OCI-LY1 (cell line): Measurements from ENCODE around the gene PLEKHG2.

Experiments used
- H2AFZ ChIP-seq: fragments of 200-600 bp; sonication (generic), shearing (Covaris generic); 2 replicates; pipeline ENCODE4 v1.6.0; 2014; ENCODE audit warnings: antibody characterized with exemption, mild to moderate bottlenecking, low read length
- H3F3A ChIP-seq: fragments of 200-600 bp; sonication (generic), shearing (Covaris generic); 2 replicates; pipeline ENCODE4 v1.6.0; 2014; ENCODE audit warnings: mild to moderate bottlenecking, antibody characterized with exemption, low read length, moderate library complexity; ENCODE audit not compliant: insufficient read depth
- H3K27ac ChIP-seq: fragments of 200-600 bp; sonication (generic); 2 replicates; pipeline ENCODE4 v1.5.1; 2014; ENCODE audit warnings: low read length, mixed run types, mild to moderate bottlenecking, low read depth; ENCODE audit not compliant: poor library complexity, severe bottlenecking
- H3K27me3 ChIP-seq: fragments of 200-600 bp; sonication (generic); 2 replicates; pipeline ENCODE4 v1.6.0; 2014; ENCODE audit warnings: antibody characterized with exemption, mild to moderate bottlenecking, low read length, moderate library complexity; ENCODE audit not compliant: insufficient read depth
- H3K36me3 ChIP-seq: fragments of 200-600 bp; sonication (generic); 2 replicates; pipeline ENCODE4 v1.6.1; 2014; ENCODE audit warnings: mild to moderate bottlenecking, antibody characterized with exemption, low read length, moderate library complexity, mixed read lengths; ENCODE audit not compliant: insufficient read depth
- H3K4me1 ChIP-seq: fragments of 200-600 bp; sonication (generic); 2 replicates; pipeline ENCODE4 v1.5.1; 2014; ENCODE audit warnings: mild to moderate bottlenecking, low read length, moderate library complexity; ENCODE audit not compliant: insufficient read depth, severe bottlenecking
- H3K4me2 ChIP-seq: fragments of 200-600 bp; sonication (generic), shearing (Covaris generic); 2 replicates; pipeline ENCODE4 v1.6.1; 2014; ENCODE audit warnings: low read length
- H3K4me3 ChIP-seq: fragments of 200-600 bp; sonication (generic); 2 replicates; pipeline ENCODE4 v1.5.1; 2014; ENCODE audit warnings: low read length, low read depth, mild to moderate bottlenecking, mixed read lengths; ENCODE audit not compliant: poor library complexity, severe bottlenecking
- H3K79me2 ChIP-seq: fragments of 200-600 bp; shearing (Covaris generic); 2 replicates; pipeline ENCODE4 v1.6.1; 2016; ENCODE audit warnings: mixed run types, low read length, mixed read lengths; ENCODE audit not compliant: insufficient read depth
- H3K9ac ChIP-seq: fragments of 200-600 bp; sonication (generic), shearing (Covaris generic); 2 replicates; pipeline ENCODE4 v1.6.1; 2014; ENCODE audit warnings: mild to moderate bottlenecking, low read length, mixed read lengths
- H3K9me2 ChIP-seq: fragments of 200-600 bp; sonication (generic), shearing (Covaris generic); 2 replicates; pipeline ENCODE4 v1.6.1; 2014; ENCODE audit warnings: low read depth, mild to moderate bottlenecking, low read length, mixed read lengths
- H3K9me3 ChIP-seq: fragments of 200-600 bp; shearing (Covaris generic); 2 replicates; pipeline ENCODE4 v1.6.1; 2014; ENCODE audit warnings: low read length, mixed read lengths
- H4K20me1 ChIP-seq: fragments of 200-600 bp; sonication (generic), shearing (Covaris generic); 2 replicates; pipeline ENCODE4 v1.6.0; 2016; ENCODE audit warnings: mild to moderate bottlenecking, low read length; ENCODE audit not compliant: insufficient read depth
- EZH2 ChIP-seq: fragments of 200-600 bp; sonication (generic), shearing (Covaris generic); IDR thresholded peaks from 2 replicates; pipeline ENCODE4 v1.8.0; 2017; ENCODE audit warnings: borderline replicate concordance, mixed run types, mild to moderate bottlenecking, antibody characterized with exemption, low read length, moderate library complexity, mixed read lengths
- TF ChIP-seq, protein P1 (sequence below): fragments of 200-600 bp; sonication (generic), shearing (Covaris generic); IDR thresholded peaks from 2 replicates; pipeline ENCODE4 v1.5.1; 2017; ENCODE audit warnings: mild to moderate bottlenecking, antibody characterized with exemption, low read length, moderate library complexity, mixed read lengths

PLEKHG2 gene

GRCh38 chr19:39405261-39405957 lies 7.1 kb upstream of the PLEKHG2 start:
- no peak for TF ChIP-seq EZH2
- TF ChIP-seq, protein P1, sequence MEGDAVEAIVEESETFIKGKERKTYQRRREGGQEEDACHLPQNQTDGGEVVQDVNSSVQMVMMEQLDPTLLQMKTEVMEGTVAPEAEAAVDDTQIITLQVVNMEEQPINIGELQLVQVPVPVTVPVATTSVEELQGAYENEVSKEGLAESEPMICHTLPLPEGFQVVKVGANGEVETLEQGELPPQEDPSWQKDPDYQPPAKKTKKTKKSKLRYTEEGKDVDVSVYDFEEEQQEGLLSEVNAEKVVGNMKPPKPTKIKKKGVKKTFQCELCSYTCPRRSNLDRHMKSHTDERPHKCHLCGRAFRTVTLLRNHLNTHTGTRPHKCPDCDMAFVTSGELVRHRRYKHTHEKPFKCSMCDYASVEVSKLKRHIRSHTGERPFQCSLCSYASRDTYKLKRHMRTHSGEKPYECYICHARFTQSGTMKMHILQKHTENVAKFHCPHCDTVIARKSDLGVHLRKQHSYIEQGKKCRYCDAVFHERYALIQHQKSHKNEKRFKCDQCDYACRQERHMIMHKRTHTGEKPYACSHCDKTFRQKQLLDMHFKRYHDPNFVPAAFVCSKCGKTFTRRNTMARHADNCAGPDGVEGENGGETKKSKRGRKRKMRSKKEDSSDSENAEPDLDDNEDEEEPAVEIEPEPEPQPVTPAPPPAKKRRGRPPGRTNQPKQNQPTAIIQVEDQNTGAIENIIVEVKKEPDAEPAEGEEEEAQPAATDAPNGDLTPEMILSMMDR, result no peak
- no peaks in the 10 kb centered on the region for H3K9me2 ChIP-seq
- H3K4me3 ChIP-seq, result no peak overlapping the region
- peaks cover 83% of the 10 kb centered on the region for H3K4me1 ChIP-seq
- peak overlapping the region; percentile 96 for H3K27ac ChIP-seq
- no peak overlapping the region for H3K9ac ChIP-seq
- H2AFZ ChIP-seq, result no peak overlapping the region
- H3K4me2 ChIP-seq, result peak overlapping the region; percentile 31
- H3K9me3 ChIP-seq, result no peaks in the 10 kb centered on the region
- H4K20me1 ChIP-seq, result no peaks in the 10 kb centered on the region
- H3K27me3 ChIP-seq, result no peaks in the 10 kb centered on the region
- H3F3A ChIP-seq, result peaks cover 15% of the 10 kb centered on the region
- H3K36me3 ChIP-seq, result peaks cover 10% of the 10 kb centered on the region
- H3K79me2 ChIP-seq, result peaks cover 6% of the 10 kb centered on the region

- Histone ChIP-seq H3F3A (peaks cover 18% of the 10 kb centered on the region), H3K79me2 (peaks cover 6% of the 10 kb centered on the region), H3K4me3 (peak overlapping the region; percentile 96), H3K9me3 (no peaks in the 10 kb centered on the region), H4K20me1 (no peaks in the 10 kb centered on the region), H3K9me2 (no peaks in the 10 kb centered on the region), H2AFZ (no peak overlapping the region), H3K27me3 (no peaks in the 10 kb centered on the region), H3K4me1 (peaks cover 83% of the 10 kb centered on the region), H3K27ac (peak overlapping the region; percentile 96), H3K36me3 (peaks cover 10% of the 10 kb centered on the region), H3K9ac (peak overlapping the region; percentile 64), H3K4me2 (peak overlapping the region; percentile 76)
- TF ChIP-seq, protein P1, result no peak
- no peak for TF ChIP-seq EZH2
Measured at GRCh38 chr19:39405958-39406655, 6.4 kb upstream of the PLEKHG2 start.

- peak within 1 kb of the TSS; percentile 96 for H3K27ac ChIP-seq
- no peak within 1 kb of the TSS for H2AFZ ChIP-seq
- peaks cover 83% of the 10 kb centered on the region for H3K4me1 ChIP-seq
- H3K36me3 ChIP-seq, result peaks cover 10% of the 10 kb centered on the region
- H3K27me3 ChIP-seq, result no peaks in the 10 kb centered on the region
- H3K9me2 ChIP-seq, result no peaks in the 10 kb centered on the region
- H3K79me2 ChIP-seq, result peaks cover 6% of the 10 kb centered on the region
- peak within 1 kb of the TSS; percentile 81 for H3K4me2 ChIP-seq
- no peaks in the 10 kb centered on the region for H4K20me1 ChIP-seq
- peak within 1 kb of the TSS; percentile 97 for H3K9ac ChIP-seq
- no peak for TF ChIP-seq EZH2
- TF ChIP-seq, protein P1, result 0 out of 2 replicates have a peak, but pooled peaks have one; percentile 9
- H3F3A ChIP-seq, result peaks cover 18% of the 10 kb centered on the region
- peak within 1 kb of the TSS; percentile 96 for H3K4me3 ChIP-seq
- H3K9me3 ChIP-seq, result no peaks in the 10 kb centered on the region
Measured at GRCh38 chr19:39406656-39407409, 5.6 kb upstream of the PLEKHG2 start, which contains the start of gene ZFP36. TSS of gene ZFP36 (plus strand) at chr19:39406847. CDS start at chr19:39406905, 58 bp downstream.
